ENCODE results near the gene LRFN3.

The LRFN3 gene

GRCh38 chr19:35921012-35921411, 15.2 kb upstream of the LRFN3 start:
- Mint-ChIP-seq H3K4me3 (no peak overlapping the region), H3K9me3 (peaks cover 8% of the 10 kb centered on the region), H3K27ac (no peak overlapping the region), H3K4me1 (no peaks in the 10 kb centered on the region), H3K36me3 (peaks cover 3% of the 10 kb centered on the region), H3K27me3 (no peaks in the 10 kb centered on the region)

DNA sequence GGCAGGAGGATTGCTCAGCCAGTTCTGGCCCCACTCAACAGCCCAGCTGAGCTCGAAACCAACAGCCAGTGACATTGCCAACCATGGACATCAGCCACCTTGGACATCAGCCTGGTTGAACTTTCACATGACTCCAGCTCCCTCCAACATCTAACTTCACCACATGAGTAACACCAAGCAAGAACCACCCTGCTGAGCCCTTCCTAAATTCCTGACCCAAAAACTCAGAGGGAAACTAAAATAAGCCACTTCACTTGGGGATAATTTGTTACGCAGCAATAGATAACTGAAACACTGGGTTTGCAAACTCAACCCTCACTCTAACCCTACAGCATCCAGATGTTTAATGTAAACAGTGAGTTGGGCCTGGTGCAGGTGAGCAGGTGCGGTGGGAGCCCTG, 10.7 kb upstream of the LRFN3 start:
- Mint-ChIP-seq H3K4me1 (peaks cover 21% of the 10 kb centered on the region), H3K9me3 (peaks cover 10% of the 10 kb centered on the region), H3K27me3 (no peaks in the 10 kb centered on the region), H3K27ac (no peak overlapping the region), H3K36me3 (peaks cover 4% of the 10 kb centered on the region), H3K4me3 (no peak overlapping the region)

DNA sequence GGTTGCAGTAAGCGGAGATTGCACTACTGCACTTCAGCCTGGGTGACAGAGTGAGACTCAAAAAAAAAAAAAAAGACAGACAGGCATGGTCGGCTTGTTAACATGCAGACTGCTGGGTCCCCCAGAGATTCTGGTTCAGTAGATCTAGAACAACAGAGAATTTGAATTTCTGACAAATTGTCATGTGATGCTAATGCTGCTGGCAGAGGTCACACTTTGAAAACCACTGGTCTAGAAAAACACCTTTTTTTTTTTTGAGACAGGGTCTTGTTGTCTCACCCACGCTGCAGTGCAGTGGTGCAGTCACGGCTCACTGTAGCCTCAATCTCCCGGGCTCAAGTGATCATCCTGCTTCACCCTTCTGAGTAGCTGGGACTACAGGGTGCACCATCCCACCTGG, 7.7 kb upstream of the LRFN3 start:
- H3K27me3 Mint-ChIP-seq, result no peaks in the 10 kb centered on the region
- no peak overlapping the region for H3K4me3 Mint-ChIP-seq
- H3K36me3 Mint-ChIP-seq, result peaks cover 4% of the 10 kb centered on the region
- H3K4me1 Mint-ChIP-seq, result peaks cover 32% of the 10 kb centered on the region
- H3K9me3 Mint-ChIP-seq, result peaks cover 10% of the 10 kb centered on the region
- no peak overlapping the region for H3K27ac Mint-ChIP-seq

- Mint-ChIP-seq H3K4me3 (peak overlapping the region; percentile 55), H3K36me3 (peaks cover 4% of the 10 kb centered on the region), H3K9me3 (peaks cover 10% of the 10 kb centered on the region), H3K27ac (peak overlapping the region; percentile 87), H3K4me1 (peaks cover 32% of the 10 kb centered on the region), H3K27me3 (no peaks in the 10 kb centered on the region)
Measured at GRCh38 chr19:35929876-35930275, 6.3 kb upstream of the LRFN3 start.

DNA sequence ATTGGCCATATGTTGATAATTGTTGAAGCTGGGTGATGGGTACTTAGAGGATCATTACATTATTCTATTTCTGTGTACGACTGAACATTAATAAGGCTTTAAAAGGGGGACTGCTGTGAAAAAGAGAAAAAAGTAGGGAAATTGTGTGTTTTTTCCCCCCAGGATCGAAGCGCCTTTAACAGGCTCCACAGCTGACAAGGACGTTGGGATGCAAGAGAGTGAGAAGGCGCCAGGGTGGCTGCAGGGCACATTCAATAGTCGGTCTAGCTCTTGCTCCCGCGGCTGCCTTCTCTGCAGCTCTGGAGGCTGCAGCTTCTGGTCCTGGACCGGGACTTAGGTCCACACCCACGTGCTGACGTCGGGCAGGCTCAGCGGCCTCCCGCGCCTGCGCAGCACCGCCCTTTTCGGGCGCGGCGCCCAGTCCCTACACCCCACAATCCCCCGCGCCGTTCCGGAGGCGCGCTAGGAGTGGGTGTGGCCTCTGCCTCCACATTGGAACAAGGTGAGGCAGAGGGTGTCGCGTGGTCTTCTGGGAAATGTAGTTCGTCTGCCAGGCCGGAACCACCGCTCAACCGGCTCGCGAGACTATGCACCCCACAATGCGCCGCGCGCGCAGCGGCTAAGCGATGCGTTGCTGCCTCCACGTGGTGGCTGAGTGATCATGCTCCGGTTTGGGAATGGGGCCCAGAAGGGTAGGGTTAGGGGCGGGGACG, 4.9 kb upstream of the LRFN3 start:
- Mint-ChIP-seq H3K9me3 (no peaks in the 10 kb centered on the region), H3K27ac (peak overlapping the region; percentile 89), H3K4me1 (peaks cover 38% of the 10 kb centered on the region), H3K36me3 (no peaks in the 10 kb centered on the region), H3K4me3 (peak overlapping the region; percentile 89), H3K27me3 (no peaks in the 10 kb centered on the region)

- peaks cover 35% of the 10 kb centered on the region for H3K4me1 Mint-ChIP-seq
- H3K27ac Mint-ChIP-seq, result no peak overlapping the region
- no peaks in the 10 kb centered on the region for H3K9me3 Mint-ChIP-seq
- H3K4me3 Mint-ChIP-seq, result peak overlapping the region; percentile 57
- H3K27me3 Mint-ChIP-seq, result no peaks in the 10 kb centered on the region
- H3K36me3 Mint-ChIP-seq, result no peaks in the 10 kb centered on the region
Measured at GRCh38 chr19:35931874-35932202, 4.3 kb upstream of the LRFN3 start.

- H3K4me3 Mint-ChIP-seq, result no peak overlapping the region
- H3K27me3 Mint-ChIP-seq, result no peaks in the 10 kb centered on the region
- H3K36me3 Mint-ChIP-seq, result no peaks in the 10 kb centered on the region
- no peaks in the 10 kb centered on the region for H3K9me3 Mint-ChIP-seq
- peaks cover 35% of the 10 kb centered on the region for H3K4me1 Mint-ChIP-seq
- no peak overlapping the region for H3K27ac Mint-ChIP-seq
Measured at GRCh38 chr19:35932291-35932936, 3.8 kb upstream of the LRFN3 start.

- Mint-ChIP-seq H3K36me3 (peaks cover 7% of the 10 kb centered on the region), H3K4me1 (peaks cover 29% of the 10 kb centered on the region), H3K9me3 (no peaks in the 10 kb centered on the region), H3K4me3 (peak overlapping the region; percentile 79), H3K27ac (peak overlapping the region; percentile 23), H3K27me3 (no peaks in the 10 kb centered on the region)
Measured at GRCh38 chr19:35936738-35937268, 629 bp downstream of the LRFN3 start.

DNA sequence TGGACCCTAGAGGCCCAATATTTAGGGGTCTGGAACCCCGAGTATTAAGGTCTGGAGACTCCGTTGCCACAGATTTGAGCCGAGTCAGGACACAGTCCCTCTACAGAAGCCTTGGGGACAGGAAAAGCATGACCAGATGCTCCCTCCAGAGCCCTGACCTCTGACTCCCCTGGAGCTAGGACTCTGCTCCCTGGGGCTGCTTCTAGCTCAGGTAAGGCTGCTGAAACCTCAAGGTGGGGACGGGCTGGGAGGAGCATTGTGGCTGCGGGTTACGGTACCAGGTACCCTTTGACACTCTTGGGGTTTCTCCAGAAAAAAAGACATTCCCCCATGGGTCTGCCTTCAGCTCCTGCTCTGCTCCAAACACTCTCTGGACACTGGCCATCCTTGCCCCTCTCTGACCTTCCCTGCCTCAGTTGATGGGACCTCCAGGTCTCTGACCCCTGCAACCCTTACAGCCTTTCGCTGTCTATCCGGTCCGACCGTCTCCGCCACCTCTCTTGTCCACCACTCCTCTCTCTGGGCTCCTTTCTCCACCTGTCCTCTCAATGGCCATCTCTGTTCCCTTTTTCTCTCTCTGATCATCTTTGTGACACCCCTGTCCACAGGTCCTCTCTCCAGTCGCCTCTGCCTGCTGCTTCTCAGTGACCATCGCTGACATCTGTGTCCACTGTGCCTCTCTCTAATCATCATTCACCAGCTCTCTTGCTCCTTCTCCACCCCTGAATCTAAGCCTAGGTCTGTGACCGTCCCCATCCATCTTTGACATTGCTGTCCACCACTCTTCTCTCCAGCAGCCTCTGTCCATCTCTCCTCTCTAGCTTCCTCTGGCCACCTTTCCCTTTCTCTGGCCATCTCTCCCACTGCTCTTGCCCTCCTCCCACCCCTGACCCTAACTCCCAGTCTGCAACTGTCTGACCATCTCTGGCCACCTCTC, 1.4 kb downstream of the LRFN3 start:
- Mint-ChIP-seq H3K4me3 (peak overlapping the region; percentile 79), H3K36me3 (peaks cover 7% of the 10 kb centered on the region), H3K4me1 (peaks cover 25% of the 10 kb centered on the region), H3K27me3 (no peaks in the 10 kb centered on the region), H3K27ac (peak overlapping the region; percentile 23), H3K9me3 (no peaks in the 10 kb centered on the region)

DNA sequence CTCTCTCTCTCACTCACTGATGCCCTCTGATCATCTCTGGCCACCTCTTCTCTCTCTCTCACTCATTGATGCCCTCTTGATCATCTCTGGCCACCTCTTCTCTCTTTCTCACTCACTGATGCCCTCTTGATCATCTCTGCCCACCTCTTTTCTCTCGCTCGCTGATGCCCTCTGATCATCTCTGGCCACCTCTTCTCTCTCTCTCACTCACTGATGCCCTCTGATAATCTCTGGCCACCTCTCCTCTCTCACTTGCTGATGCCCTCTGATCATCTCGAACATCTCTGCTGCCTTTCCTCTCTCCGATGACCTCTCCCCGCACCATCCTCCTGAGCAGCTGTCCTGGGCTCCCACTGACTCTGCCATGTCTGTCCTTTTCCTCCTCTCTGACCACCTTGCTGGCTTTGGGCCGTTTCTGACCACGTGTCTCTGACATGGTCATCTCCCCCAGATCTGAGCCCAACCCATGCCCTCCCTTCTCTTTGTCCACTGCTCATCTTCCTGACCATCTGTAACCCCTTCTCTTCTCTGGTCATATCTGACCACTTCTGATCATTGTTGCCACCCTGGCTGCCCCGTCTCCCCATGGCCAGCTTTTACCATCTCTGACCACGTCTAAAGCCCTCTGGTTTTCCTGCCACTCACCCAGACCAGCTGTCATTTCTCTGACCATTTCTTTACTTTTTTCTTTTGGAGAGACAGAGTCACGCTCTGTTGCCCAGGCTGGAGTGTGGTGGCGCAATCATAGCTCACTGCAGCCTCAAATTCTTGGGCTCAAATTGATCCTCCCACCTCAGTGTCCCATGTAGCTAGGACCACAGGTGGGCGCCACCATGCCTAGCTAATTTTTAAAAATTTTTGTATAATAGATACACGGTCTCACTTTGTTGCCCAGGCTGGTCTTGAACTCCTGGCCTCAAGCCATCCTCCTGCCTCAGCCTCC, 2.4 kb downstream of the LRFN3 start:
- Mint-ChIP-seq H3K4me1 (peaks cover 32% of the 10 kb centered on the region), H3K27me3 (no peaks in the 10 kb centered on the region), H3K27ac (peak overlapping the region; percentile 46), H3K9me3 (no peaks in the 10 kb centered on the region), H3K36me3 (peaks cover 9% of the 10 kb centered on the region), H3K4me3 (peak overlapping the region; percentile 79)

DNA sequence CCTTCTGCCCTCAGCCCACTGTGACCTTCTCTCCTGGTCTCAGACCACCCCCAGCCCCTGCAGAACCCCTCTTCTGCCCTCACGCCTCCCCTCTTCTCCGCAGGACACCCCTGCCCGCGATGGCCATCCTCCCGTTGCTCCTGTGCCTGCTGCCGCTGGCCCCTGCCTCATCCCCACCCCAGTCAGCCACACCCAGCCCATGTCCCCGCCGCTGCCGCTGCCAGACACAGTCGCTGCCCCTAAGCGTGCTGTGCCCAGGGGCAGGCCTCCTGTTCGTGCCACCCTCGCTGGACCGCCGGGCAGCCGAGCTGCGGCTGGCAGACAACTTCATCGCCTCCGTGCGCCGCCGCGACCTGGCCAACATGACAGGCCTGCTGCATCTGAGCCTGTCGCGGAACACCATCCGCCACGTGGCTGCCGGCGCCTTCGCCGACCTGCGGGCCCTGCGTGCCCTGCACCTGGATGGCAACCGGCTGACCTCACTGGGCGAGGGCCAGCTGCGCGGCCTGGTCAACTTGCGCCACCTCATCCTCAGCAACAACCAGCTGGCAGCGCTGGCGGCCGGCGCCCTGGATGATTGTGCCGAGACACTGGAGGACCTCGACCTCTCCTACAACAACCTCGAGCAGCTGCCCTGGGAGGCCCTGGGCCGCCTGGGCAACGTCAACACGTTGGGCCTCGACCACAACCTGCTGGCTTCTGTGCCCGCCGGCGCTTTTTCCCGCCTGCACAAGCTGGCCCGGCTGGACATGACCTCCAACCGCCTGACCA, 3.3 kb downstream of the LRFN3 start:
- H3K4me1 Mint-ChIP-seq, result peaks cover 33% of the 10 kb centered on the region
- H3K4me3 Mint-ChIP-seq, result no peak overlapping the region
- no peaks in the 10 kb centered on the region for H3K9me3 Mint-ChIP-seq
- peaks cover 9% of the 10 kb centered on the region for H3K36me3 Mint-ChIP-seq
- H3K27ac Mint-ChIP-seq, result no peak overlapping the region
- H3K27me3 Mint-ChIP-seq, result no peaks in the 10 kb centered on the region

- peaks cover 9% of the 10 kb centered on the region for H3K36me3 Mint-ChIP-seq
- no peak overlapping the region for H3K27ac Mint-ChIP-seq
- H3K4me1 Mint-ChIP-seq, result peaks cover 33% of the 10 kb centered on the region
- no peak overlapping the region for H3K4me3 Mint-ChIP-seq
- no peaks in the 10 kb centered on the region for H3K27me3 Mint-ChIP-seq
- no peaks in the 10 kb centered on the region for H3K9me3 Mint-ChIP-seq
Measured at GRCh38 chr19:35940078-35940775, 4.1 kb downstream of the LRFN3 start.

DNA sequence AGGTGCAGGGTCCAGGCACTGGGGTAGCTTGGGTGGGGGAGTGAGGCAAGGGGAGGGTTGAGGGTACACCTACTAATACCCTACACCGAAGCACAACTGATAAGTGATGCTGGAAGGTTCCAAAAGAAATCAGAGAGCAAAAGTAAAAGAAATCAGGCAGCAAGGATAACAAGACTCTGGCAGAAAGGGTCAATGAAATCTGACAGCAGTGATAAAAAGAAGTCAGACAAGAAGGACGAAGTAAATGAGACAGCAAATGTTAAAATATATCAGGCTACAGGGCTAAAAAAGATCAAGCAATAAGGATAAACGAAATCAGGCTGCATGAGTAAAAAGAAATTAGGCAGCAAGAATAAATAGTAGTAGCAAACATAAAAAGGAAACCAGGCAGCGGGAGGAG, 4.7 kb downstream of the LRFN3 start:
- Mint-ChIP-seq H3K27ac (peak overlapping the region; percentile 1), H3K4me3 (no peak overlapping the region), H3K36me3 (peaks cover 9% of the 10 kb centered on the region), H3K4me1 (peaks cover 31% of the 10 kb centered on the region), H3K27me3 (no peaks in the 10 kb centered on the region), H3K9me3 (no peaks in the 10 kb centered on the region)

DNA sequence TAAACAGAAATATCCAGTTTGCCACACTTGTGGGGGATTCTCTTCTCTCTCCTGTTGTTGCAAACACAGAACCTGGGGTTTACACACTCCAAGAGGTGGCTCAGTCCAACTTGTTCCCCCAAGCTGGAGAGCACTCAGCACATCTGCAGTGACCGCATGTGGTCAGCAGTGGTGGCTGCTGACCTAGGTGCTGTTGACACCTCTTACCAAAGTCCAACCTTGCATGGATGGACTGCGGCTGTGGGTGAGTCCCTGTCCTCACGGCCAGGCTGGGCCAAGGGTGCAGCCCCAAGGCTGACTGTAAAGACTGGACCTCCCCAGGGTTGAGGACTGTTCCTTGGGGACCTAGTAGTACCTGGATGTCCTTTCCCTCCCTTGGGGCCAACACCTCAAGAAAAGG, 6.1 kb downstream of the LRFN3 start:
- Mint-ChIP-seq H3K9me3 (no peaks in the 10 kb centered on the region), H3K27me3 (no peaks in the 10 kb centered on the region), H3K27ac (no peak overlapping the region), H3K4me3 (no peak overlapping the region), H3K36me3 (peaks cover 9% of the 10 kb centered on the region), H3K4me1 (peaks cover 24% of the 10 kb centered on the region)

Measured in activated naive CD4-positive, alpha-beta T cell treated with anti-CD3 and anti-CD28 coated beads, Interleukin-2, amount 50 U/mL, for 24 hours (primary cell).